ENCODE data around the gene USO1.

DNA sequence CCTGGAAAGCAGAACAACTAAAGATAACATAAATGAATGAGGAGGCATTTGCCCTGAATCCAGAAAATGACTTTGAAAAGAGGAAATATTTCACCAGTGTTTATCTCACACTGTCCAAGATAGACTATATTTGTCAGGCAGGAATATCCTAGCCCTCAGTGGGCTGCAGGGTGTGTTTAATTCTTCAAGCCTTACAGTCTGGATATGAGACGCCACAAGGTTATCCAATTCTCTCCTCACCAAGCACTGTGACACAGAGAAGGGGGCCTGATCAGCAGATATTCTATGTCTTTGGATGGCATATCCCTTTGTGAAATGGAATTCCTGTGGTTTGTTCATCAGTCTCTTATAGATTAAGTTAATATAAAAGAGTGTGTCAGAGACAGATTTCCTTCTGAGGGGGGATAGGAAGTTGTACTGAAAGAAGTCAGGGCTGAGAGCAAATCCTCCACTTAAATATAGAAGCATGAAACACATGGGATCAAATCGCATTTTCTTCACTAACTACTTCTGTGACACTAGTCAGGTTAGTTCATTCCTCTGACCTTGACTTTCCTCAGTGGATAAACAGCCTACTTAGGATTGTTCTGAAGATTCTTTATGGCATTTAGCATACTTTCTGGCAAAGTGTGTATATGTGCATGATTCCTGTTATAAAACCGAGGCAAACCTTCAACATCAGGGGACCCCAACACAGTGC lies 44.4 kb upstream of the USO1 start:
- TF ChIP-seq, protein P1, sequence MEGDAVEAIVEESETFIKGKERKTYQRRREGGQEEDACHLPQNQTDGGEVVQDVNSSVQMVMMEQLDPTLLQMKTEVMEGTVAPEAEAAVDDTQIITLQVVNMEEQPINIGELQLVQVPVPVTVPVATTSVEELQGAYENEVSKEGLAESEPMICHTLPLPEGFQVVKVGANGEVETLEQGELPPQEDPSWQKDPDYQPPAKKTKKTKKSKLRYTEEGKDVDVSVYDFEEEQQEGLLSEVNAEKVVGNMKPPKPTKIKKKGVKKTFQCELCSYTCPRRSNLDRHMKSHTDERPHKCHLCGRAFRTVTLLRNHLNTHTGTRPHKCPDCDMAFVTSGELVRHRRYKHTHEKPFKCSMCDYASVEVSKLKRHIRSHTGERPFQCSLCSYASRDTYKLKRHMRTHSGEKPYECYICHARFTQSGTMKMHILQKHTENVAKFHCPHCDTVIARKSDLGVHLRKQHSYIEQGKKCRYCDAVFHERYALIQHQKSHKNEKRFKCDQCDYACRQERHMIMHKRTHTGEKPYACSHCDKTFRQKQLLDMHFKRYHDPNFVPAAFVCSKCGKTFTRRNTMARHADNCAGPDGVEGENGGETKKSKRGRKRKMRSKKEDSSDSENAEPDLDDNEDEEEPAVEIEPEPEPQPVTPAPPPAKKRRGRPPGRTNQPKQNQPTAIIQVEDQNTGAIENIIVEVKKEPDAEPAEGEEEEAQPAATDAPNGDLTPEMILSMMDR (conservative IDR thresholded peaks at IDR 0.05), result no peak
- no peak for TF ChIP-seq EZH2 (IDR thresholded peaks at IDR 0.05; ENCODE audit: low read depth)

All from PC-9 (cell line).